GM18511 (cell line): ENCODE data around the gene CNTNAP2.

Source experiments
- ATAC-seq: cut with Tn5 transposase; IDR thresholded peaks from one replicate; pipeline ENCODE4 v1.9.1; 2021; ENCODE audit warnings: mild to moderate bottlenecking, moderate library complexity; ENCODE audit not compliant: unreplicated experiment

CNTNAP2 gene

GRCh38 chr7:147510923-147511322 lies 1394.3 kb downstream of the CNTNAP2 start:
- no peak for ATAC-seq

DNA sequence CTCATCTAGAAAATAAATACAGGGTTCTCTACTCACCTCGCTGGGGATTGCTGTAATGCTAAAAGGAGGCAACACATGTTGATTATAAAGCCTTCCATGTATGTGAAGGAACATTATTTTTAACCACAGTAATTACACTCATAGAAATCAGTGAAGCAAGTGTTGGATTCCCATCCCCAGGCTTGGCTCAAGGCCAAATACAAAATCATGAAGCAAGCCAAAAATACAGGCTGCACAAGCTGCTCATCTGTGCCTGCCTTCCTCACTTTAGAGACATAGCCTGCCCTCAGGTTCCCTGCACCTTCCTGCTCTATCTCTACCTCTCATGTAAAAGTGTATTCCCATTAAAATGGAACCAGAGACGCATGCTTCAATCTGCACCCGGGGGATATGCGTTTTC lies 1396.8 kb downstream of the CNTNAP2 start:
- ATAC-seq: no peak

DNA sequence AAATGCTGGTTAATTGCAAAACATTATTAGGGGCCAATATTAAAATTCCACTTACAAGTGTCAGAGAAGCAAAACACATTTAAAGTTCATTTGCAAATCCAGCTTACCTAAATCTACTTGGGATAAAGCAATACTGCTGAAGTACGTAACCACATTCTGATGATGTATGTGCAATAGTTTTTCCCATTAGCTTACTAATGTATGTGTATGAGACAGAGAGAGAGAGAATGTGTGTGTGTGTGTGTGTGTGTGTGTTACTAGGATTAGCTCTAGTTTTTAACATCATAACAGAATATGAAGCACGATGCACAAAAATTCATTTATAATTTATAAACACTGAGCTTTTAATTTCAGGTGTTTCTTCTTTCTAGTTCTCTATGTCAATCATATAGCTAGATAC lies 1399.8 kb downstream of the CNTNAP2 start:
- no peak for ATAC-seq

DNA sequence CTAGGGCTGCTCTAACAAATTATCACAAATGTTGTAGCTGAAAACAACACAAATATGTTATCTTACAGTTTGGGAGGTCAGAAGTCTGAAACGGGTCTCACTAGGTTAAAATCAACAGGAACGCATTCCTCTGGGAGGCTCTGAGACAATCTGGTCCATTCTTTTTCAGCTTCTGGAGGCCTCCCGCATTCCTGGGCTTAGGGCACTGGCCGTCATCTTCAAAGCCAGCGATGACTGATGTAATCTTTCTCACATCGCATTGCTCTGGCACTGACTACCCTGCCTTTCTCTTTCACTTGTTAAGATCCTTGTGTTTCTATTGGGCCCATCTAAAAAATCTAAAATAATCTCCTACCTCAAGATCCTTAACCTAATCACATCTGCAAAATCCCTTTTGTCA lies 1402.5 kb downstream of the CNTNAP2 start:
- ATAC-seq: no peak

- ATAC-seq: no peak
Observed at GRCh38 chr7:147523056-147523455, 1406.5 kb downstream of the CNTNAP2 start.

DNA sequence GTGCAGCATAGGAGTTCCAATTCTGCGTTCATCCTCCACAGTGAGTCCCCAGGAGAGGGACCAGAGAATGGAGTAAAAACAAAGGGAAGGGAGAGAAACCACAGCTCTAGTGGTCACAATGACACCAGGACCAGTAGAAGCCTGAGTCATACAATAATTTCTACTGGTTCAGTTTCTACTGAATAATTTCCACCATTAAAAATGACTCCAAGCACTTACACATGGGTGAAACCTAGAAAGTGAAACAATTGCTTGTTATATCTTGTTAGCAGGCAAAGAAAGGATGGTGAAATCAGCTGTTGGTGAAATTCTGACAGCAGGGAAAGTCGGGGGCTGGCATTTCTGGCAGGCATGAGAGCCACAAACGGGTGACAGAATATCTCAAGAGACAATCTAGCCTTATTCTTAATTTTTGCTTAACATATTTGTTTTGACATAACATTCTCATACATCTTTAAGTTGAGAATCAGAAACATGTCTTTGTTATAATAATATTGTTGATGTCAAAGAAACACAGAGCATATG lies 1408.2 kb downstream of the CNTNAP2 start:
- ATAC-seq: no peak

DNA sequence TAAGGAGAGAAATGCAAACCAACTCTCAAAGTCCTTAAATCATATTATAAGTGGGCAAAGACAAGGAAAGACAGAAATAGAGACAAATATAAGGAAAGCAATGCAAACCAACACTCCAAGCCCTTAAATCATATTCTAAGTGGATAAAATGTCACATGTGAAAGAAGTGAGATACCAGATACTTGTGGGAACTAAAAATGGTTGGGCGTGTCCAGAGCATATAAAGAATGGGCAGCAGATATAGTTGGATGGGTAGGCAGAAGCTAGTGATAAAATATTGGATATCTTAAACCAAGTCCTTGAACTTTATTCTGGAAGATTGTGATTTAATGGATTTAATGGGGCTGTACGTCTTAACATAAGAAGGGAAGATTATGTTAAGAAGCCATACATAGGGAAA lies 1408.7 kb downstream of the CNTNAP2 start:
- no peak for ATAC-seq

DNA sequence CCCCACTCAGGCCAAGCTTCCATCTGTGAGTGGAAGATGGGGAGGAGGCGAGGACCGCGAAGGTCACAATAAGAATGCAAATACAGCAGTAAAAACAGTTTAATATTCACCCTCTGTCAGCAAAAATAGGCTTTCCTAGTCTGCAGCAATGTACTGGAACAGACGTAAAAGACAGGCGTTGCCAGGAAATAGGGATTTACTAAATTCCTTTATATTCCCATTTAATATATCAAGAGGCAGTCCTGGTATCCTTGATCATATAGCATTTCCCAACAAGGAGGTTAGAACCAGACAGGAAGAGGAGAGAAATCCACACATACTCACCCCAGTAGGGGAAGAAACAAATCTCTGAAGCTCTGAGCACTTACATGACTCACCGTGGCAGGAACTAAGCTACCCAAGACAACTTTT lies 1419.1 kb downstream of the CNTNAP2 start:
- ATAC-seq: no peak

DNA sequence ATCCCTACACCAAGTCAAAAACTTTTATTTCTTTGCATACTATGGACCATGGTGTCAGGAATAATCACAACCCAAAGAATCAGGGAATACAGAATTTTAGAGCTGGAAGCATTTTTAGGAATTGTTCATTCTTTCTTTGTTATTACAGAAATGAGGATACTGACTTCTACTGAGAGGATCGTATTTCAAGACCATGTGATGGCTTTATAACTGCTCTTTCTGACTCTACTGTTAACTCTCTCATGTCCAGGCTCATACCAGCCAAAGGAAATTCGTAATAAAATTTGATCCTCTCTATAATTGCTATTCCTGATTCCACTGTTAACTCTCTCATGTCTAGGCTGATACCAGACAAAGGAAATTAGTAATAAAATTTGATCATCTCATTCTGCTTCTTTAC lies 1423.1 kb downstream of the CNTNAP2 start:
- ATAC-seq: no peak

DNA sequence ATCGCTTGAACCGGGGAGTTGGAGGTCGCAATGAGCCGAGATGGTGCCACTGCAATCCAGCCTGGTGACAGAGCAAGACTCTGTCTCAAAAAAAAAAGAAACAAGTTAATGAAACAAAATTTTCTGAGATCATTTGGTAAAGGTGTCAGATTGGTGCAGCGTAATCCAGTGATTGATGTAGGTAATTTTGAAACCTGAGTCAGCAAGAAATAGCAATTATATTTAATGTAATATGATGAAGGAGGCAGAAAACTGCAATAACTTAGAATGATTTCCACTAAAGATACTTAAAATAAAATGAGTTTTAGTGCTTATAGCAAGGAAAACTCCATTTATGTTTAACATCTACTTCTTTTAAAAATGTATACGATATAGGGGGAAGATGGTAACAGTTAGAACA lies 1424.1 kb downstream of the CNTNAP2 start:
- ATAC-seq: no peak

GRCh38 chr7:147541261-147541660 lies 1424.7 kb downstream of the CNTNAP2 start:
- ATAC-seq: no peak

DNA sequence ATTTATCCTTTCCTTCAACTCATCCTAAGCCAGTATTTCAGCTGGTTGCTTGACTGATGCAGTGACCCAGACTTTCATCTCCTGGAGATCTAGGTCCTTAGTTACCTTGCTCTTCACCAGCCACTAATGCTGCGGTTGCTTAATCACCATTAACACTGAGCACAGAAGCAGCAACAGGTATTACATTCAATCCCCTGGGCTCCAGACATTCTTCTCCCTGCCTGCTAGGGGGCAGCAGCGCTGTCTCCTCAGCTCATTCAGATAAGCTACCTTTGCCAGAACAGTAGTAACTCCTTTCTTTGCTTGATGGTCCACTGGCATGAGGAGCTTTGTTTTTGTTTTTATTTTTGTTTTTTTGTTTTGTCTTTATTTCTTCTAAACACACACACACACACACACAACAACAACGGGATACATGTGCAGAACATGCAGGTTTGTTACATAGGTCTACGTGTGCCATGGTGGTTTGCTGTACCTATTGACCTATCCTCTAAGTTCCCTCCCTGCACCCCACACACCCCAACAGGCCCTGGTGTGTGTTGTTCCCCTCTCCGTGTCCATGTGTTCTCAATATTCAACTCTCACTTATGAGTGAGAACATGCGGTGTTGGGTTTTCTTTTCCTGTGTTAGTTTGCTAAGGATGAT lies 1430.8 kb downstream of the CNTNAP2 start:
- no peak for ATAC-seq

- ATAC-seq: no peak
Observed at GRCh38 chr7:147556317-147556716, 1439.7 kb downstream of the CNTNAP2 start.

DNA sequence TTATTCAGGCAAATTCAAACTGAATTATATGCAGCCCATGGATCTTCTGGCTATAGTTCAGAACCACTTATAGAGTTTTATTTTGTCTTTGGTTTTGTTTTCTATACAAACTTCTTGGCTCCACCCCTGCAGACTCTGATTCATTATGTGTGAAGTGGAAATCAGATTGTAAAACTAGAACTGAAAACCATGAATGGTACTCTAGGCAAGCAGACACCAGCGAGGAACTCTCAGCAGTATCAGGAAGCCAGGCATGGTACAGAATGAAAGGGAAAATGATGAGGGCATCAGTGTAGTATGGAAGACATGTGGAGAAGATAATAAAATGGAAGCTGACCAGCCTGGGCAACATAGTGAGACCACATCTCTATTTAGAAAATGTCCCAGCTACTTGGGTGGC lies 1447.1 kb downstream of the CNTNAP2 start:
- ATAC-seq: no peak

GRCh38 chr7:147564786-147565476 lies 1448.3 kb downstream of the CNTNAP2 start:
- no peak for ATAC-seq

GRCh38 chr7:147567043-147567442 lies 1450.4 kb downstream of the CNTNAP2 start:
- ATAC-seq: no peak

DNA sequence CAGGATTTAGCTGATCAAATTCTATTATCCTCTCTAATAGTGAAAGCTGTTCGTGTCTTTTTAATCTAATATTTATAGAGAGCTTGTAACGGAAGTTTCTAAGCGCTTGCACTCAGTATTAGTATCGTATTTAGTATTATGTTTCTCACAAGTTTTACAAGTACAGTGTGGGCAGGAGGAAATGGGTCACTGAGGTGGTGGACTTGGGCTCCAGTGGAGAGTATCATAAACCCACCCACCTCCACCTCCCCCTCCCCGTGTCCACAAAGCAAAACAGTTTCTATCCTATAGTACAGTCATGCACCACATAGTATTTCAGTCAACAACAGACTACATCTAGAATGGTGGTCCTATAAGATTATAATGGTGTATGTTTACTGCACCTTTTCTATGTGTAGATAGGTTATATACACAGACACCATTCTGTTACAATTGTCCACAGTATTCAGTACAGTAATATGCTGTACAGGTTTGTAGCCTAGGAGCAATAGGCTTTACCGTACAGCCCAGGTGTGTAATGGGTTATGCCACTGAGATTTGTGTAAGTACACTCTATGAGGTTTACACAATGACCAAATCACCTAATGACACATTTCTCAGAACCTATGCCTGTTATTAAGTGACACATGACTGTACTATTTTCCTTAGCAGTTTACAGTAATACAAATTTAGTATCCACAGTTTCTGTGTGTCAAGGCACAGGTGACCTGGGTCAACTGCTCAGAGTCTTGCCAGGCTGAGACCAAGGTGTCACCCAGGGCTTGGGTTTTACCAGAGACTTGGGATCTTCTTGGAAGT lies 1452.7 kb downstream of the CNTNAP2 start:
- ATAC-seq: no peak

DNA sequence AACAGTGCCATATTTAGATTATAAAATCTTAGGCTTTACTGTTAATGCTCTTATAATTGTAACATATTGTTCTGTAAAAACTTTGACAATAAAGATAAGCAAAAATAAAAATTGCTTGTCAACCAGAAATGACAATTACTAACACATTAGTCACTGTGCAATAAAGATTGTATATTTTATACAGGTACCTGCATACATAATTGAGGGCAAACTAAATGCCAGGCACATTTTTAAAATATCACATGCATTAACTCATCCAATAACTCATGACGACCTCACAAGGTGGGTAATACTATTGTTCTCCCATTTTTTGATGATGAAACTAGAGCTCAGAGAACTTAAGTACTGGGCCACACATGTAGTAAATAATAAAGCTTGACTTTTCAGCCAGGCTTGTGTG lies 1453.8 kb downstream of the CNTNAP2 start:
- ATAC-seq: no peak

DNA sequence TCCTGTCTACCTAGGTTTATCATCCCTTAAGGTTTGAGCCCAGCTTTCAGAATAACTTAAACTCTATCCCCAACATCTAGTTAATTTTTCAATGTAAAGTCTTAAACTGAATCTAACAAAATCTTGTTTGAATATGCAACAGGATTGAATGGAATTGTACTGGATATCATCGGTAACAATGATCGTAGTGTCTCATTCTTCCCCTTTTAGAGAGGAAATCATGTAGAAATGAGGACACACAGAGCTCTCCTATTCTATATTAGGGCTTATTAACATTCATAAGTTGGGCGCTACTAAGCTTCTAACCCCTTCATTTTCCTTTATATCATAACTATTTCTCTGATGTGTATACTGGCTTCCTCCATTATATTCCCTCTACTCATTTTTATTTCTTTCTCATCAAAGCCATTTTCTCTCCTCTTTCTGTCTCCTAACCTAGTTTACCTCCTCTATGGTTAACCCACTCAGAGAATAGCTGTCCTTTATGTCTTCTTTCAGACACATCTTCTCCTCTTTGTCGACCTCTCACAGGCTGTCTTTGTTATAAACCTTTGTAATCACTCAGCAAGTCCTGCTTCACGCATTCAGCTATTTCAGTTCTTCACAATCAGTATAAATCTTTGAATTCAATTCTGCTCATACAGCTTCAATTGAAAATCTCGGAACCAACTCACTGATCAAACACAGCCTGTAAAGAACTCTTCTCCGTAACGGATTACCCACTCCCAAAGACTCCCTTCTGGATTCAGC lies 1455.0 kb downstream of the CNTNAP2 start:
- ATAC-seq: no peak

GRCh38 chr7:147578196-147578595 lies 1461.6 kb downstream of the CNTNAP2 start:
- no peak for ATAC-seq

DNA sequence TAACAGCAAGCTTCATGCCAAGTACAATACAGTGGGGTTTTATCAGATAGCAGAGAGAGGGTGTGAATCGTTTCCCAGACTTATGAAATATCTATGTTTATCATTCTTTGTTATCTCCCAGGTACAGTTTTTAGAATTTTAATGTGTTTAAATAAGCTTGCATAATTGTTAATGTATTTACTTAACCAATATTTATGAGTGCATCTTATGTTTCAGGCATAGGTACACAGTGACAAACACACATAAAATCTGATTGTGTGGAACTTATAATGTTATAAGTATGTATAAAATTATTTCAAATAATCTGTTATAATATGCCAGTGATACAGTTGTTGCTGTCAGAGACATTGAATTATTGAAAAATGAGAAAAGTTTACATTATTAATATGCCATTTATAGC lies 1462.5 kb downstream of the CNTNAP2 start:
- no peak for ATAC-seq
